HepG2 (cell line): ENCODE data around the gene SLC36A3. TPM values are rescaled to one million over a fixed set of nuclear protein-coding genes. Genes with fewer than 3 reads are reported as not detected.

Experiments
- ATF7 ChIP-seq, 2 experiments: fragments of 450-650 bp in 1 of 2; sonication (generic) in 1 of 2; formaldehyde crosslinking in 1 of 2; IDR thresholded peaks; 2 replicates each; pipeline versions ENCODE4 v1.4.0 to v1.6.1; 2016 to 2020; ENCODE audit warnings: antibody characterized with exemption in 1 of 2, mild to moderate bottlenecking in 1 of 2, missing genetic modification reagents in 1 of 2
- HNRNPUL1 ChIP-seq: fragments of 200-400 bp; formaldehyde crosslinking; IDR thresholded peaks from 2 replicates; pipeline ENCODE4 v1.6.1; 2017; ENCODE audit warnings: low read depth, mild to moderate bottlenecking, low read length, moderate library complexity
- ISX ChIP-seq: sonication (generic); formaldehyde crosslinking; conservative IDR thresholded peaks from 2 replicates; pipeline ENCODE4 v1.5.0; 2020; ENCODE audit warnings: missing genetic modification reagents
- KDM2A ChIP-seq: sonication (generic); formaldehyde crosslinking; IDR thresholded peaks from 2 replicates; pipeline ENCODE4 v1.4.0; 2020; ENCODE audit warnings: low read depth, missing genetic modification reagents, borderline replicate concordance
- KDM5A ChIP-seq: fragments of 200-600 bp; sonication (generic); IDR thresholded peaks from 2 replicates; pipeline ENCODE4 v1.7.0; 2018; ENCODE audit warnings: antibody characterized with exemption, mild to moderate bottlenecking, low read length, borderline replicate concordance
- NONO ChIP-seq, 2 experiments: fragments of 450-650 bp in 1 of 2; sonication (generic) in 1 of 2; formaldehyde crosslinking in 1 of 2; IDR thresholded peaks in 1 of 2; conservative IDR thresholded peaks in 1 of 2; 2 replicates each; pipeline versions ENCODE4 v1.6.1 to v1.8.0; 2017 to 2022; ENCODE audit warnings: mild to moderate bottlenecking in 1 of 2, missing genetic modification reagents in 1 of 2, moderate library complexity in 1 of 2
- POLR2AphosphoS5 ChIP-seq: IDR thresholded peaks from 2 replicates; pipeline ENCODE4 v1.6.1; 2012; ENCODE audit warnings: low read depth, low read length
- RFXAP ChIP-seq: sonication (generic); formaldehyde crosslinking; IDR thresholded peaks from 2 replicates; pipeline ENCODE4 v1.4.0; 2020; ENCODE audit warnings: missing genetic modification reagents, borderline replicate concordance
- ZNF432 ChIP-seq: sonication (generic); formaldehyde crosslinking; IDR thresholded peaks from 2 replicates; pipeline ENCODE4 v1.5.0; 2020; ENCODE audit warnings: missing genetic modification reagents, mild to moderate bottlenecking, borderline replicate concordance
- ZNF562 ChIP-seq: sonication (generic); formaldehyde crosslinking; IDR thresholded peaks from 2 replicates; pipeline ENCODE4 v1.8.0; 2022; ENCODE audit warnings: missing genetic modification reagents, borderline replicate concordance
- ZNF761 ChIP-seq: sonication (generic); formaldehyde crosslinking; conservative IDR thresholded peaks from 2 replicates; pipeline ENCODE4 v1.4.0; 2020; ENCODE audit warnings: mild to moderate bottlenecking, missing genetic modification reagents
- polyA plus RNA-seq, 8 experiments: library from polyadenylated mRNA; depleted of rRNA in 3 of 8; stranded (reverse) in 7 of 8; unstranded in 1 of 8; fragments of >200 nt; fragmentation: Illumina TruSeq in 4 of 8; extraction: Trizol in 4 of 8; gene quantifications; 2 replicates each; pipeline versions ENCODE4 v1.2.1 to v1.2.3, GENCODE V29; 2011 to 2016; ENCODE audit warnings: low read depth in 4 of 8, missing spikeins in 1 of 8, mixed read lengths in 1 of 8; ENCODE audit not compliant: insufficient read depth in 1 of 8
- total RNA-seq, 5 experiments: library from RNA; depleted of rRNA; stranded (reverse); fragments of >200 nt; fragmentation: Illumina TruSeq; extraction: Trizol; gene quantifications; 2 replicates each; pipeline ENCODE4 v1.2.3, GENCODE V29; 2016; ENCODE audit warnings: low read depth in 1 of 5
- TF ChIP-seq, protein P1 (sequence below): sonication (generic); formaldehyde crosslinking; IDR thresholded peaks from 2 replicates; pipeline ENCODE4 v1.4.0; 2020; ENCODE audit warnings: missing genetic modification reagents
- TF ChIP-seq, protein P2 (sequence below), 2 experiments: fragments of 450-650 bp in 1 of 2; sonication (generic) in 1 of 2; formaldehyde crosslinking; IDR thresholded peaks; 2 replicates each; pipeline versions ENCODE4 v1.5.0 to v1.8.0; 2020 to 2022; ENCODE audit warnings: mild to moderate bottlenecking in 1 of 2, missing genetic modification reagents in 1 of 2
- TF ChIP-seq, protein P3 (sequence below): sonication (generic); formaldehyde crosslinking; IDR thresholded peaks from 2 replicates; pipeline ENCODE4 v1.4.0; 2020; ENCODE audit warnings: mild to moderate bottlenecking, low read depth, missing genetic modification reagents
- TF ChIP-seq, protein P4 (sequence below): sonication (generic); formaldehyde crosslinking; conservative IDR thresholded peaks from 2 replicates; pipeline ENCODE4 v1.4.0; 2020; ENCODE audit warnings: missing genetic modification reagents
- TF ChIP-seq, protein P5 (sequence below): sonication (generic); formaldehyde crosslinking; IDR thresholded peaks from 2 replicates; pipeline ENCODE4 v1.4.0; 2020; ENCODE audit warnings: mild to moderate bottlenecking, missing genetic modification reagents
- TF ChIP-seq, protein P6 (sequence below): IDR thresholded peaks from 2 replicates; pipeline ENCODE4 v1.6.1; 2012; ENCODE audit warnings: low read depth, low read length, improper control_type of control experiment

The SLC36A3 gene
- total and polyA plus RNA-seq, 2 of the 13 experiments (the other 11 are each of a cell fraction or from before 2014, with no cell fraction given) = not detected

DNA sequence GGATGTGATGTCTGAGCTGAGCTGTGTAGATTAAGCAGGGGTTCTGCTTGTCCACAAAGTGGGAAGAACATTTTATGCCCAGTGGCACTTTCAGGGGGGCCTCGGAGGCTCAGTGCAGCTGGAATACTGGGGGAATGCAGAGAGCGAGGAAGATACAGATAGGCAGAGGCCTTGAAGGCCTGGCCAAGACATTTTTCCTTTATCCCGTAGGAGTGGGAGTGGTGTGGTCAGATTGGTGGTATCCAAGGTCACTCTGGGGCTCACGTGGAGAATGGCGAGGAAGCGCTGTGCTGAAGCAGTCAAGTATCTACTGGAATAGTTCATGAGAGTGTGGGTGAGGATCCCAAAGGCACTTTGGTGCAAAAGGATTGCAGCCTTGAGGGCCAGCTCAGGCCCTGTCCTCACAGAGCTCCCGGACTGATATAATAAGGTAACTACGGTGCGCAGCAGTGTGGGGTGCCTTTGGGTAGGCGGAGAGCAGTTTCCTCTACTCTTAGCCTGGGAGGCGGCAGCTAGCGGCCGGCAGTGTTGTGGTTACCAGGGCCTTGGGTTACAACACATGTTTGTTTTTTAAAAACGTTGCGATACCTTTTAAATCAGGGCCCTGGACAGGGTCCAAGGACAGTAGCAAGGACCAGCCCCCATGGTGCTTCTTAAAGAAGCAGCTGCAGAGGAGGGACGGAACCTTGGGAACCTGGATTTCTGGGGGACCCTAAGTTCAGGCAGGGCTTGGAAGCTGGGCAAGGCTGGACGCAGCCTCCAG lies 68.9 kb downstream of the SLC36A3 start (continued):
- TF ChIP-seq, protein P1, sequence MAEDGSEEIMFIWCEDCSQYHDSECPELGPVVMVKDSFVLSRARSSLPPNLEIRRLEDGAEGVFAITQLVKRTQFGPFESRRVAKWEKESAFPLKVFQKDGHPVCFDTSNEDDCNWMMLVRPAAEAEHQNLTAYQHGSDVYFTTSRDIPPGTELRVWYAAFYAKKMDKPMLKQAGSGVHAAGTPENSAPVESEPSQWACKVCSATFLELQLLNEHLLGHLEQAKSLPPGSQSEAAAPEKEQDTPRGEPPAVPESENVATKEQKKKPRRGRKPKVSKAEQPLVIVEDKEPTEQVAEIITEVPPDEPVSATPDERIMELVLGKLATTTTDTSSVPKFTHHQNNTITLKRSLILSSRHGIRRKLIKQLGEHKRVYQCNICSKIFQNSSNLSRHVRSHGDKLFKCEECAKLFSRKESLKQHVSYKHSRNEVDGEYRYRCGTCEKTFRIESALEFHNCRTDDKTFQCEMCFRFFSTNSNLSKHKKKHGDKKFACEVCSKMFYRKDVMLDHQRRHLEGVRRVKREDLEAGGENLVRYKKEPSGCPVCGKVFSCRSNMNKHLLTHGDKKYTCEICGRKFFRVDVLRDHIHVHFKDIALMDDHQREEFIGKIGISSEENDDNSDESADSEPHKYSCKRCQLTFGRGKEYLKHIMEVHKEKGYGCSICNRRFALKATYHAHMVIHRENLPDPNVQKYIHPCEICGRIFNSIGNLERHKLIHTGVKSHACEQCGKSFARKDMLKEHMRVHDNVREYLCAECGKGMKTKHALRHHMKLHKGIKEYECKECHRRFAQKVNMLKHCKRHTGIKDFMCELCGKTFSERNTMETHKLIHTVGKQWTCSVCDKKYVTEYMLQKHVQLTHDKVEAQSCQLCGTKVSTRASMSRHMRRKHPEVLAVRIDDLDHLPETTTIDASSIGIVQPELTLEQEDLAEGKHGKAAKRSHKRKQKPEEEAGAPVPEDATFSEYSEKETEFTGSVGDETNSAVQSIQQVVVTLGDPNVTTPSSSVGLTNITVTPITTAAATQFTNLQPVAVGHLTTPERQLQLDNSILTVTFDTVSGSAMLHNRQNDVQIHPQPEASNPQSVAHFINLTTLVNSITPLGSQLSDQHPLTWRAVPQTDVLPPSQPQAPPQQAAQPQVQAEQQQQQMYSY = no peak
- no peak for TF ChIP-seq ZNF432
- TF ChIP-seq, protein P2, sequence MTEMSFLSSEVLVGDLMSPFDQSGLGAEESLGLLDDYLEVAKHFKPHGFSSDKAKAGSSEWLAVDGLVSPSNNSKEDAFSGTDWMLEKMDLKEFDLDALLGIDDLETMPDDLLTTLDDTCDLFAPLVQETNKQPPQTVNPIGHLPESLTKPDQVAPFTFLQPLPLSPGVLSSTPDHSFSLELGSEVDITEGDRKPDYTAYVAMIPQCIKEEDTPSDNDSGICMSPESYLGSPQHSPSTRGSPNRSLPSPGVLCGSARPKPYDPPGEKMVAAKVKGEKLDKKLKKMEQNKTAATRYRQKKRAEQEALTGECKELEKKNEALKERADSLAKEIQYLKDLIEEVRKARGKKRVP (CRISPR knock-in tag; IDR thresholded peaks at IDR 0.05) = 0 out of 4 replicates have a peak, but pooled peaks of 1 of the 2 experiments have one; percentile 40
- no peak for TF ChIP-seq ZNF761 (CRISPR knock-in tag)
- no peak for TF ChIP-seq POLR2AphosphoS5
- TF ChIP-seq, protein P3, sequence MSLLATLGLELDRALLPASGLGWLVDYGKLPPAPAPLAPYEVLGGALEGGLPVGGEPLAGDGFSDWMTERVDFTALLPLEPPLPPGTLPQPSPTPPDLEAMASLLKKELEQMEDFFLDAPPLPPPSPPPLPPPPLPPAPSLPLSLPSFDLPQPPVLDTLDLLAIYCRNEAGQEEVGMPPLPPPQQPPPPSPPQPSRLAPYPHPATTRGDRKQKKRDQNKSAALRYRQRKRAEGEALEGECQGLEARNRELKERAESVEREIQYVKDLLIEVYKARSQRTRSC (CRISPR knock-in tag) = no peak
- TF ChIP-seq RFXAP (CRISPR knock-in tag) = no peak
- no peak for TF ChIP-seq ISX
- TF ChIP-seq, protein P4, sequence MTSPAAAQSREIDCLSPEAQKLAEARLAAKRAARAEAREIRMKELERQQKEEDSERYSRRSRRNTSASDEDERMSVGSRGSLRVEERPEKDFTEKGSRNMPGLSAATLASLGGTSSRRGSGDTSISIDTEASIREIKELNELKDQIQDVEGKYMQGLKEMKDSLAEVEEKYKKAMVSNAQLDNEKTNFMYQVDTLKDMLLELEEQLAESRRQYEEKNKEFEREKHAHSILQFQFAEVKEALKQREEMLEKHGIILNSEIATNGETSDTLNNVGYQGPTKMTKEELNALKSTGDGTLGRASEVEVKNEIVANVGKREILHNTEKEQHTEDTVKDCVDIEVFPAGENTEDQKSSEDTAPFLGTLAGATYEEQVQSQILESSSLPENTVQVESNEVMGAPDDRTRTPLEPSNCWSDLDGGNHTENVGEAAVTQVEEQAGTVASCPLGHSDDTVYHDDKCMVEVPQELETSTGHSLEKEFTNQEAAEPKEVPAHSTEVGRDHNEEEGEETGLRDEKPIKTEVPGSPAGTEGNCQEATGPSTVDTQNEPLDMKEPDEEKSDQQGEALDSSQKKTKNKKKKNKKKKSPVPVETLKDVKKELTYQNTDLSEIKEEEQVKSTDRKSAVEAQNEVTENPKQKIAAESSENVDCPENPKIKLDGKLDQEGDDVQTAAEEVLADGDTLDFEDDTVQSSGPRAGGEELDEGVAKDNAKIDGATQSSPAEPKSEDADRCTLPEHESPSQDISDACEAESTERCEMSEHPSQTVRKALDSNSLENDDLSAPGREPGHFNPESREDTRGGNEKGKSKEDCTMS (CRISPR knock-in tag) = no peak
- no peak for TF ChIP-seq ATF7 (IDR thresholded peaks at IDR 0.05)
- no peak for TF ChIP-seq ATF7 (CRISPR knock-in tag; IDR thresholded peaks at IDR 0.05)
- TF ChIP-seq, protein P5, sequence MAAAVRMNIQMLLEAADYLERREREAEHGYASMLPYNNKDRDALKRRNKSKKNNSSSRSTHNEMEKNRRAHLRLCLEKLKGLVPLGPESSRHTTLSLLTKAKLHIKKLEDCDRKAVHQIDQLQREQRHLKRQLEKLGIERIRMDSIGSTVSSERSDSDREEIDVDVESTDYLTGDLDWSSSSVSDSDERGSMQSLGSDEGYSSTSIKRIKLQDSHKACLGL (CRISPR knock-in tag) = no peak
- TF ChIP-seq KDM2A (CRISPR knock-in tag) = peak; percentile 73; the same call in 1 of the 2 replicates
- no peak for TF ChIP-seq NONO (IDR thresholded peaks at IDR 0.05)
- peak; percentile 51; the same call in 1 of the 2 replicates for TF ChIP-seq NONO (CRISPR knock-in tag; conservative IDR thresholded peaks at IDR 0.05)
- no peak for TF ChIP-seq ZNF562 (CRISPR knock-in tag)
- no peak for TF ChIP-seq HNRNPUL1
- TF ChIP-seq, protein P6, sequence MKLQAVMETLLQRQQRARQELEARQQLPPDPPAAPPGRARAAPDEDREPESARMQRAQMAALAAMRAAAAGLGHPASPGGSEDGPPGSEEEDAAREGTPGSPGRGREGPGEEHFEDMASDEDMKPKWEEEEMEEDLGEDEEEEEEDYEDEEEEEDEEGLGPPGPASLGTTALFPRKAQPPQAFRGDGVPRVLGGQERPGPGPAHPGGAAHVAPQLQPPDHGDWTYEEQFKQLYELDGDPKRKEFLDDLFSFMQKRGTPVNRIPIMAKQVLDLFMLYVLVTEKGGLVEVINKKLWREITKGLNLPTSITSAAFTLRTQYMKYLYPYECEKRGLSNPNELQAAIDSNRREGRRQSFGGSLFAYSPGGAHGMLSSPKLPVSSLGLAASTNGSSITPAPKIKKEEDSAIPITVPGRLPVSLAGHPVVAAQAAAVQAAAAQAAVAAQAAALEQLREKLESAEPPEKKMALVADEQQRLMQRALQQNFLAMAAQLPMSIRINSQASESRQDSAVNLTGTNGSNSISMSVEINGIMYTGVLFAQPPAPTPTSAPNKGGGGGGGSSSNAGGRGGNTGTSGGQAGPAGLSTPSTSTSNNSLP = no peak
- no peak for TF ChIP-seq KDM5A
